HL-60 (cell line): Measurements from ENCODE around the gene B4GALT1.

Experiments used
- CTCF ChIP-seq: IDR thresholded peaks from one replicate; pipeline ENCODE4 v1.5.1; 2011; ENCODE audit warnings: low read length, control low read depth, inconsistent platforms; ENCODE audit not compliant: insufficient read depth
- POLR2AphosphoS5 ChIP-seq: IDR thresholded peaks from 2 replicates; pipeline ENCODE4 v1.6.1; 2012; ENCODE audit warnings: low read depth

DNA sequence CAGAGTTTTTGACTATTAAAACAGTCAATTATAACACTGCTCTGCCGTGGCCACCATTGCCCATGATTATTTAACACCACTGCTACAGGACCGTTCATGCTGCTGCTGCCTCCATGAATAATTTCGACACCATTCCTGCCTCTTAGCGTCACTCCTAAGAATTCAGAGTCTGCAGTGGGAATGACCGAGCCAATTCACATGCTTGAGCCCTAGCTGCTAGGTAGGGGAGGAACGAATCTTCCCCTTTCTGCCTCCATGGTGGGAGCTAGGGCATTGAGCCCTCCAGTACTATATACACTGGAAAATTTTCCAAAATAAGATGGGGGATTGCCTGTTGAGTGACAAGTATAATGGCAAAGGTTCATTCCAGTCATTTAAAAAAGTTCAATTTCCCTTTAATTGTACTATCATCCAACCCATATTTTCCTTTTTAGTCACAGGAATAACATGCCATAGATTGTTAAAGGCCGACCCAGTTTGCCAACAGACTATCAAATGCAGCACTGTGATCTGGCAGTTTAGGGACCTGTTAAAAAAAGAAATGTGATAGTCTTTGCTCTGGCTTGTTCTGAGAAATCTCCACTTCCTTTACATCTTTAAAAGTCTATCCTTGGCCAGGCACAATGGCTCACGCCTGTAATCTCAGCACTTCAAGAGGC lies 13.5 kb upstream of the B4GALT1 start:
- TF ChIP-seq CTCF = no peak
- no peak for TF ChIP-seq POLR2AphosphoS5
